ENCODE results near the gene HDAC10. TPM values are rescaled to one million over a fixed set of nuclear protein-coding genes. Genes with fewer than 3 reads are reported as not detected.
"Not testable (repeated sequence)": the region's sequence is repeated elsewhere in the genome, so short reads cannot be mapped to it uniquely, and the experiment has no call there.

HDAC10 gene
- polyA plus RNA-seq, 1 experiment, result 18.2 TPM

DNA sequence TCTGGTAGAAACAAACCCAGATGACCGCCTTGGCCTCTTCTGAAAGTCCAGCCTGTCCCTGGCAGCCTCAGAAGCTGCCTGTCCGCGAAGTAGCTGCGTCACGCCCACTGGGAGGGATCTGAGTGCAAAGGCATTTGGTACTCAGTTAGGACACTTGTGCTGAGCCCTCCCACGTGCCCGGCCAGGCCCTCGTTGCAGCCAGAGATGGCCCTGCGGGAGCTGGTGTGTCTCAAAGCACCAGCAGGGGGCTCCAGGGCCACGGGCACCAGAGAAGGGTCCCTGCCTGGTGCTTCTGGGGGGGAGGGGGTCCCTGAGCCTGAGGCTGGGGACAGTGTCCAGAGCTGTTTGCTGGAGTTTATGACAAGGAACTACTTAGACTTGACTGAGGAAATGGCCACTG is 44.5 kb downstream of the HDAC10 start:
- Histone ChIP-seq H3K36me3 (ENCODE audit: control insufficient read depth, insufficient read depth, low read length) (peaks cover 27% of the 10 kb centered on the region), H3K4me3 (ENCODE audit: low read depth, low read length) (no peak overlapping the region), H3K27me3 (ENCODE audit: control insufficient read depth, insufficient read depth, low read length) (no peaks in the 10 kb centered on the region)
- TF ChIP-seq, protein P1, sequence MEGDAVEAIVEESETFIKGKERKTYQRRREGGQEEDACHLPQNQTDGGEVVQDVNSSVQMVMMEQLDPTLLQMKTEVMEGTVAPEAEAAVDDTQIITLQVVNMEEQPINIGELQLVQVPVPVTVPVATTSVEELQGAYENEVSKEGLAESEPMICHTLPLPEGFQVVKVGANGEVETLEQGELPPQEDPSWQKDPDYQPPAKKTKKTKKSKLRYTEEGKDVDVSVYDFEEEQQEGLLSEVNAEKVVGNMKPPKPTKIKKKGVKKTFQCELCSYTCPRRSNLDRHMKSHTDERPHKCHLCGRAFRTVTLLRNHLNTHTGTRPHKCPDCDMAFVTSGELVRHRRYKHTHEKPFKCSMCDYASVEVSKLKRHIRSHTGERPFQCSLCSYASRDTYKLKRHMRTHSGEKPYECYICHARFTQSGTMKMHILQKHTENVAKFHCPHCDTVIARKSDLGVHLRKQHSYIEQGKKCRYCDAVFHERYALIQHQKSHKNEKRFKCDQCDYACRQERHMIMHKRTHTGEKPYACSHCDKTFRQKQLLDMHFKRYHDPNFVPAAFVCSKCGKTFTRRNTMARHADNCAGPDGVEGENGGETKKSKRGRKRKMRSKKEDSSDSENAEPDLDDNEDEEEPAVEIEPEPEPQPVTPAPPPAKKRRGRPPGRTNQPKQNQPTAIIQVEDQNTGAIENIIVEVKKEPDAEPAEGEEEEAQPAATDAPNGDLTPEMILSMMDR (IDR thresholded peaks at IDR 0.05; ENCODE audit: insufficient read depth, low read depth, low read length), result peak; percentile 72
- POLR2A ChIA-PET, result no interaction called here
- CTCF ChIA-PET, result interaction anchor here (0.6 to 2.2 kb wide), 13 partner anchors 9 to 276 kb away, joined by 3 to 10 read pairs (median 3); partner anchors contain the start of gene HDAC10
- no peak for DNase-seq (ENCODE audit: low read depth)

DNA sequence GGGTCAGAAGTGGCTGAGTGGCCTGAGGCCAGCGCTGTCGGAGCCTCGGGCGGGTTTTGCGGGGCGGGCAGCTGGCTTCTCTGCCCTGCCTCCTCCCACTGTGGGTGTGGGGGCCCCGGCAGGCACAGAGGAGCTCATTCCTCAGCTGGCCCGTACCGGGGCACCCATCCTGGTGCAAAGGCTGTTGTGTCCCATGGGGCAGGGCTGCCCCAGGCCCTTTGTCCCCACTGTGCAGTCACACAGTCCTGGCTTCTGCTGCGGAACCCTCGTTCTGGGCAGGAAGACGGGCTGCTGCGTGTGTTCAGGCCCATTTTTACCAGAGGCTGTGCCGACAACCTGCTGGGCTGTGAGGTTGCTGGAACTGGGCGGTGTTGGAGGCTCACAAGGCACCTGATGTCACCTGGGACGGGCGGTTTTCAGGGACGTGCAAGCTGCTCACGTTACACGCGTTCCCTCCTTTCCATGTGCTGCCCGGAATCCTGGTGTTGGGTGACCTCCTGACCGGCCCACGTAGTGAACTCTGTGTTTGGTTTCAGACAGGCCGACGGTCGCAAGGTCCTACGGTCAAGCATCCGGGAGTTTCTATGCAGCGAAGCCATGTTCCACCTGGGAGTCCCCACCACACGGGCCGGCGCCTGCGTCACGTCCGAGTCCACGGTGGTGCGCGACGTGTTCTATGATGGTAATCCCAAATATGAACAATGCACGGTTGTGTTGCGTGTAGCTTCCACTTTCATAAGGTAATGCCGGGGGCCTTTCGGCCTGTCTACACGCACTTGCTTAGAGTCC is 45.1 kb downstream of the HDAC10 start:
- DNase-seq (ENCODE audit: low read depth), result no peak
- H3K4me3 ChIP-seq (ENCODE audit: low read depth, low read length), result no peak overlapping the region
- ChIA-PET POLR2A (no interaction called here), CTCF (interaction anchor here (0.6 to 2.2 kb wide), 10 partner anchors 10 to 276 kb away, joined by 3 to 10 read pairs (median 4); partner anchors contain the start of gene HDAC10)
- TF ChIP-seq, protein P1 (IDR thresholded peaks at IDR 0.05; ENCODE audit: insufficient read depth, low read depth, low read length), result no peak
- no peaks in the 10 kb centered on the region for H3K27me3 ChIP-seq (ENCODE audit: control insufficient read depth, insufficient read depth, low read length)
- H3K36me3 ChIP-seq (ENCODE audit: control insufficient read depth, insufficient read depth, low read length), result peaks cover 24% of the 10 kb centered on the region

DNA sequence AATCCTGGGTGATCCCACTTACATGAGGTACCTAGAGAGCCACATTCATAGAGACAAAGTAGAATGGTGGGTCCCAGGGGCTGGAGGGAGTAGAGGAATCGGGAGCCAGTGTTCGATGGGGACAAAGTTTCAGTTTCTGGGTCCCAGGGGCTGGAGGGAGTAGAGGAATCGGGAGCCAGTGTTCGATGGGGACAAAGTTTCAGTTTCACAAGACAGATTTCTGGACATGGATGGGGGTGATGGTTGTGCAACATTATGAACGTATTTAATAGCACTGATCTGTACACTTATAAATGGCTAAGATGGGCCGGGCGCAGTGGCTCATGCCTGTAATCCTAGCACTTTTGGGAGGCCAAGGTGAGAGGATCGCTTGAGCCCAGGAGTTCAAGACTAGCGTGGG is 46.1 kb downstream of the HDAC10 start:
- H3K4me3 ChIP-seq (ENCODE audit: low read depth, low read length); H3K27me3 ChIP-seq (ENCODE audit: control insufficient read depth, insufficient read depth, low read length); DNase-seq (ENCODE audit: low read depth); POLR2A ChIA-PET: not testable (repeated sequence)
- CTCF ChIA-PET, result interaction anchor here (0.7 kb wide), 1 partner anchor 14 kb away, joined by 3 read pairs; no protein-coding TSS in a partner anchor
- peaks cover 15% of the 10 kb centered on the region for H3K36me3 ChIP-seq (ENCODE audit: control insufficient read depth, insufficient read depth, low read length)

DNA sequence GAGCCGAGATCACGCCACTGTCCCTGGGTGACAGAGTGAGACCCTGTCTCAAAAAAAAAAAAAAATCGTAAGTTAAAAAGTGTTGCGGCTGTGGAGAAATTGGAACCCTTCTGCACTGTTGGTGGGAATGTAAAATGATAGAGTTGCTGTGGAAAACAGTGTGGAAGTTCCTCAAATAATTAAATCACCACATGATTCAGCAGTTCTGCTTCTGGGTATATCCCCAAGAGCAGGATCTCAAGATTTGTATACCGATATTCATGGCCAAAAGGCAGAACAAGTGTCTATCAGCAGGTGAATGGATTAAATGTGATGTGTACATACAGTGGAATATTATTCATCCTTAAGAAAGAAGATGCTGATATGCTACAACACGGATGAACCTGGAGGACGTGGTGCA is 46.5 kb downstream of the HDAC10 start:
- POLR2A ChIA-PET, result no interaction called here
- Histone ChIP-seq H3K36me3 (ENCODE audit: control insufficient read depth, insufficient read depth, low read length) (peaks cover 13% of the 10 kb centered on the region), H3K27me3 (ENCODE audit: control insufficient read depth, insufficient read depth, low read length) (no peaks in the 10 kb centered on the region), H3K4me3 (ENCODE audit: low read depth, low read length) (no peak overlapping the region)
- CTCF ChIA-PET, result no interaction called here
- DNase-seq (ENCODE audit: low read depth), result no peak
- TF ChIP-seq, protein P1 (IDR thresholded peaks at IDR 0.05; ENCODE audit: insufficient read depth, low read depth, low read length), result no peak

DNA sequence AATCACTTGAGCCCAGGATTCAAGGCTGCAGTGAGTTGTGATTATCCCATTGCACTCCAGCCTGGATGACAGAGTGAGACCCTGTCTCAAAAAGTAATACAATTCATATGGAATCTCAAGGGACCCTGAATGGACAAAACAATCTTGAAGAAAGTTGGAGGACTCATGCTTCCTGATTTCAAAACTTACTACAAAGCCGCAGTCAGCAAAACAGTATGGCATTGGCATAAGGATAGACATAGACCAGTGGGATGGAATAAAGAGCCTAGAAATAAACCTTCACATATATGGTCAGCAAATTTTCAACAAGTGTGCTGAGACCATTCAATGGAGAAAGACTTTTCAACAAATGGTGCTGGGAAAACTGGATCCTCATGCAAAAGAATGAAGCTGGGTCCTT is 47.8 kb downstream of the HDAC10 start:
- Histone ChIP-seq H3K4me3 (ENCODE audit: low read depth, low read length) (no peak overlapping the region), H3K27me3 (ENCODE audit: control insufficient read depth, insufficient read depth, low read length) (no peaks in the 10 kb centered on the region), H3K36me3 (ENCODE audit: control insufficient read depth, insufficient read depth, low read length) (peaks cover 12% of the 10 kb centered on the region)
- DNase-seq (ENCODE audit: low read depth), result no peak
- ChIA-PET POLR2A (no interaction called here), CTCF (interaction anchor here (1.3 kb wide), 1 partner anchor 13 kb away, joined by 3 read pairs; no protein-coding TSS in a partner anchor)
- TF ChIP-seq, protein P1 (IDR thresholded peaks at IDR 0.05; ENCODE audit: insufficient read depth, low read depth, low read length), result no peak

Measured in BJ (cell line).